SW 1271 (cell line): ENCODE data around the gene UGGT2.
"Not testable (repeated sequence)": the region's sequence is repeated elsewhere in the genome, so short reads cannot be mapped to it uniquely, and the experiment has no call there.

Experiments
- DNase-seq, 2 experiments: peaks; one replicate each; lab custom pipeline; 2025; lab: John Stamatoyannopoulos, UW

UGGT2 gene

DNA sequence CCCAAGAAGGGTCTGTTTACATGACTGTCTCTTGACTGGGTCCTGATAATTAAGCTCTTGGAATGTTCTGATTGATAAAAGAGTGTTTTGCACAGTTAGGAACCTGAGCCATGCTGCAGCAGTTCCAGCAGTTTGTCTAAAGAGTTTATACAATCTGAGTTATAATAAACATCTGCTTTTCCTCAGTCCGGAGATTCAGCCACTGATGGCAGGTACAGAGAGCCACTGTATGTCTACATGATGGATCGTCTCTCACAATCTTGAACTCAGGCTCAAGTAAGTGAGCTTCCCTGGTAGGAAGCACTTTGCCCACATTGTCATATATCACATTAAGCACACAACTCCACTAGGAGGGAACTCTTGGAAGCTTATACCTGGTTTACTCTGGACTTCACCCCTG lies 84.3 kb downstream of the UGGT2 start:
- DNase-seq: no peak

DNA sequence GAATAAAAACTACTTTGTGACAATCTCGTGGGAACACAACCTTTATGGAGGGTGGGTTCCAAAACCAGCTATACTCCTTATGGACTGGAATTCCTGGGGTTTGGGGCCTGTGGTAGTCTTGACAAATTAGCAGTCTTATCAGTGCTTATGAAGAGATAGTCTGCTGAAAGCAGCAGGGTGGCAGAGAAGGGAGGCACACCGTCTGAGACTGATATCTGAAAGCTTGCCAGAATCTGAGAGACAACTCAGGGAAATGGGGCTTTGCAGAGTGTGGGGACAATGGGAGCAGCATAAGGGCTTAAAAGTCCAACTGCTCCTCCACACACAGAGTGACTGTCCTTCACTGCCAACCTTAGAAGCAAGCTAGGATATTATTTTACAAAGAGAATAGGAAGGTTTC lies 95.9 kb downstream of the UGGT2 start:
- DNase-seq: no peak

DNA sequence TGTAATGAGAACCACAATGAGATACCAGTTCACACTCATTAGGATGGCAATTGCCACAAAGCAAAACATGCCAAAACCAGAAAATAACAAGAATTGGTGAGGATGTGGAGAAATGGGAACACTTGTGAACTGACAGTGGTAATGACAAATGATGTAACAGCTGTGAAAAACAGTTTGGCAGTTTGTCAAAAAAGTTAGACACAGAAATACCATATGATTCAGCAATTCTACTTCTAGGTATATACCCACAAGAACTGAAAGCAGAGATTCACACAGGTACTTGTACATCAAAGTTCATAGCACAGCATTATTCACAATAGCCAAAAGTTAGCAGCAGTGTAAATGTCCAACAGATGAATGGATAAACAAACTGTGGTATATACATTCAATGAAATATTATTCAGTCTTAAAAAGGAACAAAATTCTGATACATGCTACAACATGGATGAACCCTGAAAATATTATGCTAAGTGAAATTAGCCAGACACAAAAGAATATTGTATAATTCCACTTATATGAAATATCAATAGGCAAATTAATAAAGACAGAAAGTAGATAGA lies 96.5 kb downstream of the UGGT2 start:
- DNase-seq: no peak

DNA sequence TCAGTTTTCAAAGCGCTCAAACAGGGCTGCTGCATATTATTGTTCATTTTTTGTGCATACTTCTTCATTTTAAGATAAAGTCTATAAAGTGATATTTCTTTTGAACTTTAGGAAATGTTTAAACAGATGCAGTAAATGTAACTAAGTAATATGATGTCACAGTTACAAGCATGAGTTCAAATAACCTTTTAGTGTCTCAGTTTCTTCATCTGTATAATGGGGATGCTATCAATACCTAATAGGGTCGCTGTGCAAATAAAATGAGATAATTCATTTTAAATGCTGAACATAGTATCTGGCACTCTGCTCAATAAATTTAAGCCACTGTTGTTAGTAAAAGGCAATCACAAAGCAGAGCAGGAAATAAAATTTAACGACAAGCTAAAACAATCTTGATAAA lies 97.5 kb downstream of the UGGT2 start:
- DNase-seq: no peak

DNA sequence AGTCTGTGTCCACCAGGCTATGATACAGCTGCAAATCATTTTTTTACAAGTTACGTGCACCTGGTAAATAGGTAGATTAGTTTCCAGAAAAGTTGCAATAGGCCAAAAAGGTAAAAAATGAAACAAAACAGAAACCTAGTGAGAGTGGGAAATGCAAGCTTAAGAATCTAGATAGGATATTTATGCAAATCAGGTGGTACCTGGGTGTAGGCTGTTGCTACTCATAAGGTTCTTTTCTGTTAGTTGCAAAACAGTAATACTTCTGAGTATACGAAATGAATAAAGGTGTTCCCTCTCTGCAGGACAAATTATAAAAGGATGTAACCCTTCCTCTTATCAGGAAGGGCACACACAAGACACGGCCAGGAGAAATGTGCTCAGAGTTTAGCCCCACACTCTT lies 97.9 kb downstream of the UGGT2 start:
- DNase-seq: no peak

DNA sequence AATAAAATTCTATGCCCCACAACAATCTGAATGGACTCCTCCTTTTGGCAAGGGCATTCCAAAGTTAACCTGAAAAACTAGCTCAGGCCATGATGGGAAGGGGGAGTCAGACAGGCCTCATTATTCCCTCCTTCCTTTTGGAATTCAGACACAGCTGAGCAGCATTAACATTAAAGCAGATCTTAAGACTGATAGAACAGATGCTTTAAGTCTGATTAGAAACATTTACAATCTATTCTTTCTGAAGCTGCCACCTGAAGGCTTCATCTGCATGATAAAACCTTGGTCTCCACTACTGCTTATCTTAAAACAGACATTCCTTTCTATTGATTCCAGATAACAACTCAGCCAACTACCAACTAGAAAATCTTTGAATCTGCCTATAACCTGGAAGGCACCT lies 98.9 kb downstream of the UGGT2 start:
- DNase-seq: no peak

DNA sequence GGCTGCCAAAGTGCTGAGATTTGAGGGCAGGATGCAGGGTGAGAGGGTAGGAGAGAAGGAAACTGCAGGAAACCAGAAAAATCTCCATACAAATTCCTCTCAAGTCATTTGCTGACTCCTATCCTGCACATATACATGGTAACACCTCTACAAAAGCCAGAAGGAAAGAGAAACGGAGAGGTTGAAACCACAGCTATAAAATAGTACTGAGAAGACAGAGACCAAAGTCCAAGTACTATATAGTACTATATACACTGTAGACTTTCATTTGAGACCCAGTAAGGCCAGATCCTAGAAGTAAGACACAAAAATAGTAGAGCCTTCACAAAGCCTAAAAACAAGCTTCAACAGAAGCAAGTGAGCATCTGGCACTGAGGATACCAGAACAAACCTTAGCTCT lies 103.1 kb downstream of the UGGT2 start:
- DNase-seq: no peak

DNA sequence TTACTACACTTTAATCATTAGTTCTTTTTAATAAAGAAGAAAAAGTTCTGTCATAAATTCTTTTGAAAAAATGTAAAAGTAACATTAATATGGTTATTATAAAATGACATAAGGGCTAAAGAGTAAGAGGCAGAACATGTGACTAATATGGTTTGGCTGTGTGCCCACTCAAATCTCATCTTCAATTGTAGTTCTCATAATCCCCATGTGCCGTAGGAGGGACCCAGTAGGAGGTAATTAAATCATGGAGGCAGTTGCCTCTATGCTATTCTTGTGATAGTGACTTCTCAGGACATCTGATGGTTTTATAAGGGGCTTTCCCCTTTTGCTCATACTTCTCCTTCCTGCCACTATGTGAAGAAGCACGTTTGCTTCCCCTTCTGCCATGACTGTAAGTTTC lies 104.5 kb downstream of the UGGT2 start:
- no peak for DNase-seq

DNA sequence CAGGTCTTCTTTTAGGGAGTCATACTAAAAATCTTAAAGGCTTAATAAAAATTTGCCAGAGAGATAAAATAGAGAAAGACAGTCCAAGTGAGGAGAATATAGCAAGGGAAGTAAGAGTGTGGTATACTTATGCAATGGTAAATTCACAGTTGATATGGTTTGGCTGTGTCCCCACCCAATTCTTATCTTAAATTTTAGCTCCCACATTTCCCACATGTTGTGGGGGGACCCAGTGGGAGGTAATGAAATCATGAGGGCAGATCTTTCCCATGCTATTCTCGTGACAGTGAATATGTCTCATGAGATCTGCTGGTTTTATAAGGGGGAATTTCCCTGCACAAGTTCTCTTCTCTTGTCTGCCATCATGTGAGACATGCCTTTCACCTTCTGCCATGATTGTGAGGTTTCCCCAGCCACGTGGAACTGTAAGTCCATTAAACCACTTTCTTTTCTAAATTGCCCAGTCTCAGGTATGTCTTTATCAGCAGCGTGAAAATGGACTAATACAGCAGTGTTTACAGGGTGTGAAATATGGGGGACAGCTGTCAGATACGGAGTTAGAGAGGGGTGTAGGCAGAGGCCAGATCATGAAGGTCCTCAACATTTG lies 115.4 kb downstream of the UGGT2 start:
- DNase-seq: no peak

DNA sequence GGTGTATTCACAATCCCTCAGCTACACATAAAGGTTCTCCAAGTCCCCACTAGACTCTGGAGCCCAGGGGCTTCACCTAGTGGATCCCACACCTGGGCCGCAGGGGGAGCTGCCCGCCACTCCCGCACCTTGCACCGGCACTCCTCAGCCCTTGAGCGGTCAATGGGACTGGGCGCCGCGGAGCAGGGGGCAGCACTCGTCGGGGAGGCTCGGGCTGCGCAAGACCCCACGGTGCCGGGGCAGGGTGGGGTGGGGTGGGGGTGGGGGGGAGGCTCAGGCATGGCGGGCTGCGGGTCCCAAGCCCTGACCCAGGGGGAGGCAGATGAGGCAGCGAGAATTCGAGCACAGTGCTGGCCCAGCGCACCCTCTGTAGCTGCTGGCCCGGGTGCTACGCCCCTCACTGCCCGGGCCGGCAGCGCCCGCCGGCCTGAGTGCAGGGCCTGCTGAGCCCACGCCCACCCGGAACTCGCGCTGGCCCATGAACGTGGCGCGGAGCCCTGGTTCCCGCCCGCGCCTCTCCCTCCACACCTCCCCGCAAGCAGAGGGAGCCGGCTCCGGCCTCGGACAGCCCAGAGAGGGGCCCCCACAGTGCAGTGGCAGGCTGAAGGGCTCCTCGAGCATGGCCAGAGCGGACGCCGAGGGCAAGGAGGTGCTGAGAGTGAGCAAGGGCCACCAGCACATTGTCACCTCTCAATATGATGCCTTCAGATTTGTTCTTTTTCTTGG lies 121.7 kb downstream of the UGGT2 start:
- DNase-seq: no peak

DNA sequence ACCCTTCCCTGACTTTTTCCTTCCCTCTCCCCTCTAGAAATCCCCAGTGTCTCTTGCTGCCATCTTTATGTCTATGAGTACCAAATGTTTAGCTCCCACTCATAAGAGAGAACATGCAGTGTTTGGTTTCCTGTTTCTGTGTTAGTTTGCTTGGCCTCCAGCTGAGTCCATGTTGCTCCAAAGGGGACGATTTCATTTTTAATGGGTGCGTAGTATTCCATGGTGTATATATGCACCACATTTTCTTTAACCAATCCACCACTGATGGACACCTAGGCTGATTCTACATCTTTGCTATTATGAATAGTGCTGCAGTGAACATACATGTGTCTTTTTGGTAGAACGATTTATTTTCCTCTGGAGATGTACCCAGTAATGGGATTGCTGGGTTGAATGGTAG lies 123.8 kb downstream of the UGGT2 start:
- DNase-seq: no peak

DNA sequence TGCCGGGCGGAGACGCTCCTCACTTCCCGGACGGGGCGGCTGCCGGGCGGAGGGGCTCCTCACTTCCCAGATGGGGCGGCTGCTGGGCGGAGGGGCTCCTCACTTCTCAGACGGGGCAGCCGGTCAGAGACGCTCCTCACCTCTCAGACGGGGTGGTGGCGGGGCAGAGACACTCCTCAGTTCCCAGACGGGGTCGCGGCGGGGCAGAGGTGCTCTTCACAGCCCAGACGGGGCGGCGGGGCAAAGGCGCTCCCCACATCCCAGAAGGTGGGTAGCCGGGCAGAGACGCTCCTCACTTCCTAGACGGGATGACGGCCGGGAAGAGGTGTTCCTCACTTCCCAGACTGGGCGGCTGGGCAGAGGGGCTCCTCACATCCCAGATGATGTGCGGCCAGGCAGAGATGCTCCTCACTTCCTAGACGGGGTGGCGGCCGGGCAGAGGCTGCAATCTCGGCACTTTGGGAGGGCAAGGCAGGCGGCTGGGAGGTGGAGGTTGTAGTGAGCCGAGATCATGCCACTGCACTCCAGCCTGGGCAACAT lies 124.8 kb downstream of the UGGT2 start:
- DNase-seq: not testable (repeated sequence)

DNA sequence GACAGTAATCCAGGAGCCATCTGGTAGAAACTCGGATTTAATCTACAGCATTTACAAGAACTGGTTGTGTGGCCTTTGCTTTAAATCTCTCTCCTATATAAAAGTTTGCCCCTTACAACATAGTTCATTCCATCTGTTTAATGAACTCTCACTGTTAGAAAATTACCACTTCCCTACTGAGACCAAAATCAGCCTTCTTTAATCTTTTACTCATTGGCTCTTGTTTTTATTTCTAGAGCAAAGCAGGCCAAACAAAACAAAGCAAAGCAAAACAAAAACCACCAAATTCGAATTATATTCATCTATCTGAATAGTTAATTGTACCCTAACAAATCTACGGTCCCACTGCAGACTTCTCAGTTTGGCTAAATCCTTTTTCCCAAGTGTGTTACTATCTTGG lies 127.0 kb downstream of the UGGT2 start:
- no peak for DNase-seq

DNA sequence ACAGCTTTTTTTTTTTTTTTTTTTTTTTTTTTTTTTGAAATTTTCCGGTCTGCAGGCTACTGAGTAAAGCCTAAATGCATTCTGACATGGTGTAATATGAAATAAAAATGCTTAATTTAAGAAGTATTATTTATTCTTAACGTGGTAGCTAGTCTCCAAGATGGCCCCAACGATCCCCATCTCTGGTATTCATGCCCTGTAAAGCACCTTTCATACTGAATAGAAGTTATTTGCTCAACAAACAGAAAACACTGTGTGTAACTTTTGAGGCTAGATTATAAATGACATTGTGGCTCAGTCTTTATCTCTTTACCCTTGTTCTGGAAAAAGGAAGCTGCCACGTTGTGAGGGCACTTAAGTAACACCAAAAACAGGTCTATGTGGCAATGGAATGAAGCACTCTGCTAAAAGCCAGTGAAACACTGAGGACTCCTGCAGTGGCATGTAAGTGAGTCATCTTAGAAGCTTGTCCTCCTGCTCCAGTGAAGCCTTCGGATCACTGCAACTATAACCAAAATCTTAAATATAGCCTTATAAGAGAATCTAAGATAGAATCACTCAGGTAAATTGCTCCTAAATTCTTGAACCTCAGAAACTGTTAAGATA lies 128.7 kb downstream of the UGGT2 start:
- DNase-seq: peak; percentile 27 to 65

DNA sequence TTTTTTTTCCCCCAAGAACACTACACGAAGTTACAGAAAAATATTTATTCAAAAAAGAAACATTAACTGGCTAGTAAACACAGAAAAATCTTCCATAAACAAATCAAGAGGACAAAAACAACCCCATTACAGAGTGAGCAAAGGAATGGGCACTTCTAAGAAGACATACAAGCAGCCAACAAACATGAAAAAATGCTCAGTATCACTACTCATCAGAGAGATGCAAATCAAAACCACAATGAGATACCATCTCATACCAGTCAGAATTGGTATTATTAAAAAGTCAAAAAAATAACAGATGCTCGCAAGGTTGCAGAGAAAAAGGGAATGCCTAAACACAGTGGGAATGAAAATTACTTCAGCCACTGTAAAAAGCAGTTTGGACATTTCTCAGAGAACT lies 131.7 kb downstream of the UGGT2 start:
- DNase-seq: no peak

DNA sequence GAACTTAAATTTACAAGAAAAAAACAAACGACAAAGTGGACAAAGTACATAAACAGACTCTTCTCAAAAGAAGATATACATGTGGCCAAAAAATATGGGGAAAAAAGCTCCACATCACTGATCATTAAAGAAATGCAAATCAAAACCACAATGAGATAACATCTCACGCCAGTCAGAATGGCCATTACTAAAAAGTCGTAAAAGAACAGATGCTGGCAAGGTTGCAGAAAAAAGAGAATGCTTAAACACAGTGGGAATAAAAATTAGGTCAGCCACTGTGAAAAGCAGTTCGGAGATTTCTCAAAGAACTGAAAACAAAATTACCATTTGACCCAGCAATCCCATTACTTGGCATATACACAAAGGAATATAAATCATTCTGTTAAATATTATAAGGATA lies 132.7 kb downstream of the UGGT2 start:
- DNase-seq: no peak

DNA sequence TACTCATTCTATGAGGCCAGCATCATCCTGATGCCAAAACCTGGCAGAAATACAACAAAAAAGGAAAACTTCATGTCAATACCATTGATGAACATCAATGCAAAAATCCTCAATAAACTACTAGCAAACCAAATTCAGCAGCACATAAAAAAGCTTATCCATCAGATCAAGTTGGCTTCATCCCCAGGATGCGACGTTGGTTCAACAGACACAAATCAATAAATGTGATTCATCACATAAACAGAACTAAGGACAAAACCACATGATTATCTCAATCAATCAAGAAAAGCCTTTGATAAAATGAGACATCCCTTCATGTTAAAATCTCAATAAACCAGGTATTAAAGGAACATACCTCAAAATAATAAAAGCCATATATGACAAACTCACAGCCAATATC lies 134.3 kb downstream of the UGGT2 start:
- DNase-seq: no peak

DNA sequence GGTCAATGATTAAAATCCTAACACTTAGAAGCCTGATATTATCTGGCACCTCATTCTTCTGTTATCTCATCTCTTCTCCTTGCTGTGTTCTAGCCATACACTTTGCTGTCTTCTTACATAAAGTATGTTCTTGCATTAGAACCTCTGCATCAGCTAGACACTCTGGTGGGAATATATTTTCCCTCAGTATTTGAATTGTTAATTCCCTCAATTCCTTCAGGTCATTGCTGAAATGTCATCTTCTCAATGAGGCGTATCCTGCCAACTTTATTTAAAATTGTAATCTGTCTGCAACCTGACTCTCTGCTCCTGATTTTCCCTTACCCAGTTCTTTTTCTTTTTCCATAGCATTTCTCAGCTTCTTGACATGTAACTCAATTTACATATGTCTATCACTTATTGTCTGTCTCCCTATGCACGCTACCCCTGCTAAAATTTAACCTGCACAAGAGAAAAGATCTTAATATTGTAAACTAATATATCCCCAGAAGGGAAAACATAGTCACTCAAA lies 138.2 kb downstream of the UGGT2 start:
- no peak for DNase-seq

DNA sequence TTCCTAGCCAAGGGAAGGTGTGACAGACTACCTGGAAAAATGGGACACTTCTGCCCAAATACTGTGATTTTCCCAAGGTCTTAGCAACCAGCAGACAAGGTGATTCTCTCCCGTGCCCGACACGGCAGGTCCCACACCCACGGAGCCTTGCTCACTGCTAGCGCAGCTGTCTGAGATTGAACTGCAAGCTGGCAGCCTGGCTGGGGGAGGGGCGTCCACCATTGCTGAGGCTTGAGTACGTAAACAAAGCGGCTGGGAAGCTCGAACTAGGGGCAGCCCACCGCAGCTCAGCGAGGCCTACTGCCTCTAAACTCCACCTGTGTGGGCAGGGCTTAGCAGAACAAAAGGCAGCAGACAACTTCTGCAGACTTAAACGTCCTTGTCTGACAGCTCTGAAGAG lies 146.2 kb downstream of the UGGT2 start:
- no peak for DNase-seq

DNA sequence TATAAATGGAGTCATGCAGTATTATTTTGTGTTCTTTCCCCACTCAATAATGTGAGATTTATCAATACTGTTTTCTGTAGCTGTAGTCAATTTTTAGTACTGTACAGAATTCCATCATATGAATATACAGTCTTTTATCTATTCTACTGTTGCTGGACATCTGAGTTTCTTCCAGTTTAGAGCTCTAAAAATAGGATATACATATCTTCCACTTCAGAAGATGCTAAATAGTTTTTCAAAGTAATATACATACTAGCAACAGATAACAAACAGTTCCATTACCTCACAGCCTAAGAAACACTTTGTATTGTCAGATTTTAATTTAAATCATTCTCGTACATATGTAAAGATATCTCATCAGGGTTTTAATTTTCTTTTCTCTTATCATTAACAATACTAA lies 149.6 kb downstream of the UGGT2 start:
- no peak for DNase-seq

DNA sequence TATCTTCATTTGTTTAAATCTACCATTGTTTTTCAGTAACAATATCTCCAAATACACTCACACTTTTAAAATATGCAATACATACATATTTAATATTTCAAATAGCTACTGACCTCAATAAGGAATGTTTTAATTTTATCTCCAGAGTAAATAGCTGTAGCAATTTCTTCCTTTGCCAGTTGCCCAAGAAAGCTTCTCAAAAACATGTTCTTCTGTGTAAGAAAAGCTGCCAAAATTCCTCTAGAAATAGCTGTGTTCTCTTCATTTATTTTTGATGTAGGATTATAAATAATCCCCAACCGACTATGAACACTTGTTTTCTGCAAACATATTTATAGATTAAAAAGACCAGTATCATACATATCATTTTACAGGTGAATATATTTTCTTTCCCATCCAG lies 150.5 kb downstream of the UGGT2 start:
- DNase-seq: no peak

DNA sequence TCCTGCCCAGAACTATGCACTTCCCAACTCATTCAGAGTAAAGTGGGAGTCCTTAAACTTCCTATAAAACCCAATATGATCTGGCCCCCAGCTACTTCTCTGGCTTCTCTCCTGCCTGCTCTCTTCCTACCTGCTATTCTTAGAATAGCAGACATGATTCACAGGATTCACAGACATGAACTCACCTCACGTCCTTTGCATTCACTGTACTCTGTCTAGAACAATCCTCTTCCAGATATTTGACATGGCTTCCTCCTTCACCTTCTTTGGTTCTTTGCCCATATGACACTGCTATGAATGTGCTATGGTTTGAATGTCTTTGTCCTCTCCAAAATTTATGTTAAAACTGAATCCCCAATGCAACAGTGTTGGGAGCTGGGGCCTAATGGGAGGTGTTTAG lies 154.9 kb downstream of the UGGT2 start:
- no peak for DNase-seq

DNA sequence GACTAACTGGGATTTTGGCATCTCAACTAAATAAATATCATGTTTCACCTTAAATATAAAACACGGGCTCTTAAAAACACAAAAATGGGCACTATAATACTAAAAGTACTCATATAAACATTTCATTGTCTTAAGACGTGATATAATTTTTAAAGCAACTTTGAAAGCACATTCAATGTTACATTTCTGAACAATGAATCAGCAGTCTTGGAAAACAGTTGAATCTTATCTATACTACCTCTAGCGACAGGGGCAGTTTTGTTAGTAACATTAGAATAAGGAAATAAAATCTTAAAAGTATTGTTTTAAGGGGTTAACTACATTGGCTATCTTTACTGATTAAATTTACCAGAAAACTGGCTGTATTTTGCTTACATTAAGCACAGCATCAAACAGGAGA lies 156.9 kb downstream of the UGGT2 start:
- no peak for DNase-seq
